ENCODE results near the gene DCAF11. TPM values are rescaled to one million over a fixed set of nuclear protein-coding genes. Genes with fewer than 3 reads are reported as not detected.

The DCAF11 gene
- total RNA-seq, 1 donor from 2014 or later = 75.6 TPM

DNA sequence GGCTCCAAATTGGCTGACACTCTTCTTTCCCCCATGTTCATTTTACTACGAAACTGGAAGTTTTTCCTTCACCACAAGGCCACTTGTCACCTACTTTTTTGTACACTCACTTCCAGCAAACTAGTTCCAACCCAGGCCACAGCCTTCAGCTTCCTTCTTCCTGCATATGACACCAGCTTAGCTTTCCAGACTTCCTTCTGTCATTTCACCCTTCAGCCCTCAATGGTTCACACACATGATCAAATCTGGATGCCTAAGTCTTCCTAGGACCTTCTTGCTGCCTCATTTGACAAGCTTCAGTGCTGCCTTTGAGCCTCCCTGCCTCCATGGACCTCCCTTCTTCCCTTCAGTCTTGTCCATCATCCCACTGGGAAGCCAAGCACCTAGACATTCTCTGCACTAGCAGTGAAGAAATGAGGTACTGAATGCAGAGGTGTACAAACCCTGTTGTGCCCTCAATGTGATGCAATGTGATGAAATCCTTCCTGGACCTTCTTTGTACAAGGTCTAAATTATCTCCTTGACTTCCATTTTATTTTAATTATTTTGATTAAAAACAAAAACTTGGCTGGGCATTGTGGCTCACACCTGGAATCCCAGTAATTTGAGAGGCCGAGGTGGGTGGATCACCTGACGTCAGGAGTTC lies 53.0 kb downstream of the DCAF11 start:
- intact Hi-C loops (cut with DNase I) = no loop called here
- Histone ChIP-seq H3K4me1 (peaks cover 37% of the 10 kb centered on the region), H3K27ac (no peak overlapping the region)

GRCh38 chr14:24171422-24172260 lies 57.1 kb downstream of the DCAF11 start, which contains the start of gene REC8:
REC8 (plus strand) TSS chr14:24172080; CDS start chr14:24172553, 473 bp downstream.
- intact Hi-C loops (cut with DNase I) = no loop called here
- peaks cover 15% of the 10 kb centered on the region for H3K4me1 ChIP-seq
- H3K27ac ChIP-seq = no peak within 1 kb of the TSS
- H3K9me3 ChIP-seq = no peaks in the 10 kb centered on the region
- H3K36me3 ChIP-seq = peaks cover 0 to 11% of the 10 kb centered on the region in 2 donors
- TF ChIP-seq POLR2A (IDR thresholded peaks at IDR 0.05) (no peak), POLR2AphosphoS5 (IDR thresholded peaks at IDR 0.05; ENCODE audit: insufficient read depth in 1 of 2, low read depth in 1 of 2) (peak in 1 of 2 donors; percentile 19)
- H3K4me3 ChIP-seq = peak within 1 kb of the TSS; percentile 31 to 41
- no peaks in the 10 kb centered on the region for H3K27me3 ChIP-seq
- no peak for DNase-seq (ENCODE audit: extremely low spot score in 2 of 2)

More for the DNA sequence above, 53.0 kb downstream of the DCAF11 start:
- DNase-seq (ENCODE audit: extremely low spot score in 2 of 2) = no peak
- no peak overlapping the region for H3K4me3 ChIP-seq
- peaks cover 0 to 51% of the 10 kb centered on the region in 2 donors for H3K36me3 ChIP-seq
- TF ChIP-seq POLR2AphosphoS5 (IDR thresholded peaks at IDR 0.05; ENCODE audit: insufficient read depth in 1 of 2, low read depth in 1 of 2) (no peak), POLR2A (IDR thresholded peaks at IDR 0.05) (no peak), CTCF (IDR thresholded peaks at IDR 0.05) (no peak)
- no peaks in the 10 kb centered on the region for H3K9me3 ChIP-seq
- H3K27me3 ChIP-seq = no peaks in the 10 kb centered on the region

GRCh38 chr14:24172261-24172860 lies 57.8 kb downstream of the DCAF11 start:
- Histone ChIP-seq H3K27me3 (no peaks in the 10 kb centered on the region), H3K4me3 (peak overlapping the region; percentile 31 to 41), H3K9me3 (no peaks in the 10 kb centered on the region), H3K4me1 (peaks cover 15% of the 10 kb centered on the region), H3K36me3 (peaks cover 0 to 3% of the 10 kb centered on the region in 2 donors), H3K27ac (no peak overlapping the region)
- intact Hi-C loops (cut with DNase I) = no loop called here
- DNase-seq (ENCODE audit: extremely low spot score in 2 of 2) = no peak
- no peak for TF ChIP-seq CTCF (IDR thresholded peaks at IDR 0.05)
- no peak for TF ChIP-seq POLR2AphosphoS5 (IDR thresholded peaks at IDR 0.05; ENCODE audit: insufficient read depth in 1 of 2, low read depth in 1 of 2)
- TF ChIP-seq POLR2A (IDR thresholded peaks at IDR 0.05) = no peak

DNA sequence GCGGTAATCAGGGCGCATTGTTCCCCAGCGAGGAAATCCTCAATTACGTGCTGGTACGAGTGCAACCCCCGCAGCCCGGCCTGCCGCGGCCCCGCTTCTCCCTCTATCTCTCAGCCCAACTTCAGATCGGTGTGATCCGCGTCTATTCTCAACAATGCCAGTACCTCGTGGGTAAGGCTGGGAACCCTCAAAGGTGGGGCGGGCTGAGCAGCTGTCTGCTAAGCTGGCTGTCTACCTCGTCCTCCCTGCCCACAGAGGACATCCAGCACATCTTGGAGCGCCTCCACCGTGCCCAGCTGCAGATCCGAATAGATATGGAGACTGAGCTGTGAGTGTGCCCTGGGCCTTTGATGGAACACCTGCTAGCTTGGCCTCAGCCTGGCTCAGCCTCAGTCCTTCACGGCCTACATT lies 58.3 kb downstream of the DCAF11 start:
- Histone ChIP-seq H3K36me3 (no peaks in the 10 kb centered on the region), H3K27ac (no peak overlapping the region)
- intact Hi-C loops (cut with DNase I) = no loop called here

More for the DNA sequence above, 58.3 kb downstream of the DCAF11 start:
- TF ChIP-seq POLR2A (IDR thresholded peaks at IDR 0.05) (no peak), CTCF (IDR thresholded peaks at IDR 0.05) (no peak), POLR2AphosphoS5 (IDR thresholded peaks at IDR 0.05; ENCODE audit: insufficient read depth in 1 of 2, low read depth in 1 of 2) (no peak)
- Histone ChIP-seq H3K4me1 (peaks cover 15% of the 10 kb centered on the region), H3K9me3 (no peaks in the 10 kb centered on the region), H3K4me3 (peak overlapping the region in 1 of 2 donors; percentile 41), H3K27me3 (no peaks in the 10 kb centered on the region)
- no peak for DNase-seq (ENCODE audit: extremely low spot score in 2 of 2)

Small RNA genes within 50 kb of the gene (microRNA-seq; reads per million reads assigned to microRNA genes)
- gene MIR7703 (ENCODE audit: borderline number of aligned reads, borderline replicate concordance) = not detected

Small RNA genes within 50 kb of the gene (small RNA-seq; reads per million reads assigned to genes)
- gene IRF9 (not detected), gene RNA5SP383 (0.52 reads per million)

Other genes with a start within 250 kb of the DCAF11 start
- 21.4 TPM for gene DHRS4, start 161.0 kb upstream of the DCAF11 start, total RNA-seq
- gene DHRS4L2, start 125.8 kb upstream of the DCAF11 start, total RNA-seq = 16.7 TPM
- gene CARMIL3, start 62.8 kb upstream of the DCAF11 start, total RNA-seq = 1.2 TPM
- not detected for gene CPNE6, start 43.2 kb upstream of the DCAF11 start, total RNA-seq
- 18.7 TPM for gene PCK2, start 20.5 kb upstream of the DCAF11 start, total RNA-seq
- gene NRL, start 172 bp downstream of the DCAF11 start, total RNA-seq = 1.2 TPM
- gene FITM1, start 15.9 kb downstream of the DCAF11 start, total RNA-seq = not detected
- gene PSME1, start 21.4 kb downstream of the DCAF11 start, total RNA-seq = 118 TPM
- 23.8 TPM for gene EMC9, start 26.8 kb downstream of the DCAF11 start, total RNA-seq
- 131 TPM for gene PSME2, start 31.8 kb downstream of the DCAF11 start, total RNA-seq
- 87.9 TPM for gene RNF31, start 32.7 kb downstream of the DCAF11 start, total RNA-seq
- gene IRF9, start 46.5 kb downstream of the DCAF11 start, total RNA-seq = 55.0 TPM
- gene REC8, start 57.3 kb downstream of the DCAF11 start, total RNA-seq = 5.9 TPM
- gene IPO4, start 74.0 kb downstream of the DCAF11 start, total RNA-seq = 28.5 TPM
- gene TM9SF1, start 80.7 kb downstream of the DCAF11 start, total RNA-seq = 37.3 TPM
- gene TSSK4, start 90.9 kb downstream of the DCAF11 start, total RNA-seq = 0.74 TPM
- gene CHMP4A, start 98.7 kb downstream of the DCAF11 start, total RNA-seq = 37.6 TPM
- 32.7 TPM for gene MDP1, start 101.3 kb downstream of the DCAF11 start, total RNA-seq
- gene NEDD8, start 117.6 kb downstream of the DCAF11 start, total RNA-seq = 140 TPM
- 35.6 TPM for gene GMPR2, start 118.2 kb downstream of the DCAF11 start, total RNA-seq
- 64.1 TPM for gene TINF2, start 127.8 kb downstream of the DCAF11 start, total RNA-seq
- 269 TPM for gene TGM1, start 148.4 kb downstream of the DCAF11 start, total RNA-seq
- 43.5 TPM for gene RABGGTA, start 156.8 kb downstream of the DCAF11 start, total RNA-seq
- gene DHRS1, start 185.0 kb downstream of the DCAF11 start, total RNA-seq = 84.2 TPM
- gene NOP9, start 185.1 kb downstream of the DCAF11 start, total RNA-seq = 13.8 TPM
- gene CIDEB, start 193.2 kb downstream of the DCAF11 start, total RNA-seq = 16.0 TPM
- gene LTB4R2, start 195.4 kb downstream of the DCAF11 start, total RNA-seq = 66.5 TPM
- gene LTB4R, start 196.7 kb downstream of the DCAF11 start, total RNA-seq = 35.1 TPM
- 32.7 TPM for gene ADCY4, start 220.3 kb downstream of the DCAF11 start, total RNA-seq
- gene RIPK3, start 225.2 kb downstream of the DCAF11 start, total RNA-seq = 10.1 TPM

Measured in vagina (tissue), 2 donors.